GM19395 (cell line): ENCODE data around the gene KIT.
"Not testable (repeated sequence)": the region's sequence is repeated elsewhere in the genome, so short reads cannot be mapped to it uniquely, and the experiment has no call there.

Experiments used
- ATAC-seq: cut with Tn5 transposase; IDR thresholded peaks from one replicate; pipeline ENCODE4 v1.9.1; 2021; ENCODE audit warnings: mild to moderate bottlenecking, moderate library complexity; ENCODE audit not compliant: unreplicated experiment

Gene KIT

GRCh38 chr4:54657551-54658251 lies at the start of gene KIT:
Gene KIT (plus strand): TSS chr4:54657957. CDS start chr4:54658015, 58 bp downstream.
- ATAC-seq: peak; percentile 6

GRCh38 chr4:54609310-54609709 lies 48.4 kb upstream of the KIT start:
- ATAC-seq: no peak

- no peak for ATAC-seq
These were observed 43.6 kb upstream of the KIT start for GRCh38 chr4:54614149-54614548.

- no peak for ATAC-seq
These were observed 37.0 kb upstream of the KIT start for GRCh38 chr4:54620773-54621172.

- ATAC-seq: no peak
These were observed 32.4 kb upstream of the KIT start for GRCh38 chr4:54625391-54625790.

- no peak for ATAC-seq
These were observed 31.6 kb upstream of the KIT start for GRCh38 chr4:54626113-54626512.

GRCh38 chr4:54632537-54632936 lies 25.2 kb upstream of the KIT start:
- ATAC-seq: no peak

GRCh38 chr4:54633102-54633740 lies 24.5 kb upstream of the KIT start:
- ATAC-seq: not testable (repeated sequence)

- ATAC-seq: no peak
These were observed 22.4 kb upstream of the KIT start for GRCh38 chr4:54635318-54635717.

GRCh38 chr4:54637325-54637724 lies 20.4 kb upstream of the KIT start:
- no peak for ATAC-seq

GRCh38 chr4:54641101-54641500 lies 16.7 kb upstream of the KIT start:
- ATAC-seq: not testable (repeated sequence)

GRCh38 chr4:54643172-54643571 lies 14.6 kb upstream of the KIT start:
- no peak for ATAC-seq

- no peak for ATAC-seq
These were observed 13.6 kb upstream of the KIT start for GRCh38 chr4:54643958-54644751.

- no peak for ATAC-seq
These were observed 11.9 kb upstream of the KIT start for GRCh38 chr4:54645830-54646229.

GRCh38 chr4:54647070-54647469 lies 10.7 kb upstream of the KIT start:
- no peak for ATAC-seq

- ATAC-seq: no peak
These were observed 6.7 kb upstream of the KIT start for GRCh38 chr4:54651050-54651449.

GRCh38 chr4:54654753-54655152 lies 3.0 kb upstream of the KIT start:
- no peak for ATAC-seq

- ATAC-seq: no peak
These were observed 589 bp upstream of the KIT start for GRCh38 chr4:54657185-54657550.

GRCh38 chr4:54658252-54659093 lies 716 bp downstream of the KIT start:
- peak; percentile 64 for ATAC-seq

- ATAC-seq: no peak
These were observed 1.6 kb downstream of the KIT start for GRCh38 chr4:54659313-54659712.
